Esophagus muscularis mucosa (tissue), 4 donors: ENCODE results near the gene RPS6KA1. TPM values are rescaled to one million over a fixed set of nuclear protein-coding genes. Genes with fewer than 3 reads are reported as not detected.
"Not testable (repeated sequence)": the region's sequence is repeated elsewhere in the genome, so short reads cannot be mapped to it uniquely, and the experiment has no call there.

Experiments
- DNase-seq: peaks from one replicate; pipeline ENCODE4 v3.0.0-alpha.2; 2017; ENCODE audit errors: extremely low spot score
- H3K27ac ChIP-seq, 4 donors: fragments of 200-600 bp; sonication (generic); replicated peaks in 1 of 4; 1 replicate in 3 of 4; 2 replicates in 1 of 4; pipeline ENCODE4 v1.5.1; 2016 to 2019; ENCODE audit warnings: mild to moderate bottlenecking in 1 of 4
- H3K27me3 ChIP-seq, 4 donors: fragments of 200-600 bp; sonication (generic); one replicate each; pipeline versions ENCODE4 v1.5.1 to v1.6.0; 2016 to 2019
- H3K36me3 ChIP-seq, 4 donors: fragments of 200-600 bp; sonication (generic); one replicate each; pipeline ENCODE4 v1.5.1; 2016 to 2019
- H3K4me1 ChIP-seq, 4 donors: fragments of 200-600 bp; sonication (generic); one replicate each; pipeline ENCODE4 v1.5.1; 2016 to 2019
- H3K4me3 ChIP-seq, 4 donors: fragments of 200-600 bp; sonication (generic); 1 replicate in 2 of 4; 2 replicates in 2 of 4; pipeline ENCODE4 v1.5.1; 2016 to 2019; ENCODE audit warnings: mild to moderate bottlenecking in 4 of 4, moderate library complexity in 1 of 4
- H3K9me3 ChIP-seq, 4 donors: fragments of 200-600 bp; sonication (generic); 1 replicate in 3 of 4; 2 replicates in 1 of 4; pipeline ENCODE4 v1.5.1; 2016 to 2019
- EP300 ChIP-seq: sonication (generic); formaldehyde crosslinking; IDR thresholded peaks from one replicate; pipeline ENCODE4 v1.6.1; 2017; ENCODE audit warnings: antibody characterized with exemption
- POLR2A ChIP-seq: fragments of 450-650 bp; IDR thresholded peaks from one replicate; pipeline ENCODE4 v1.6.1; 2017; ENCODE audit warnings: antibody characterized with exemption, moderate library complexity, mild to moderate bottlenecking, low read depth
- POLR2AphosphoS5 ChIP-seq, 2 donors: sonication (generic); formaldehyde crosslinking; IDR thresholded peaks; one replicate each; pipeline ENCODE4 v1.6.1; 2017; ENCODE audit warnings: antibody characterized with exemption in 2 of 2
- WGBS: methylation state at CpG from one replicate; pipeline ENCODE4 v1.1.5; 2018; 5-methylcytosine and 5-hydroxymethylcytosine counted together
- intact Hi-C: fragments of 100-400 bp; cut with DNase I; formaldehyde crosslinking; loops from one replicate; pipeline ENCODE4 v1.15.1; 2023
- total RNA-seq, 4 donors: library from RNA; depleted of rRNA; stranded (reverse); fragments of >200 nt; gene quantifications; one replicate each; pipeline versions ENCODE4 v1.1.0 to v1.2.1, GENCODE V29; 2016
- TF ChIP-seq, protein P1 (sequence below), 3 experiments: fragments of 200-600 bp in 2 of 3; fragments of 450-650 bp in 1 of 3; sonication (generic) in 2 of 3; IDR thresholded peaks; one replicate each; pipeline ENCODE4 v1.5.1; 2017 to 2019; ENCODE audit warnings: antibody characterized with exemption in 3 of 3, mild to moderate bottlenecking in 2 of 3, moderate library complexity in 1 of 3

Gene RPS6KA1
- total RNA-seq, 4 donors from 2014 or later = 7.0 to 16.7 (median 8.7) TPM

DNA sequence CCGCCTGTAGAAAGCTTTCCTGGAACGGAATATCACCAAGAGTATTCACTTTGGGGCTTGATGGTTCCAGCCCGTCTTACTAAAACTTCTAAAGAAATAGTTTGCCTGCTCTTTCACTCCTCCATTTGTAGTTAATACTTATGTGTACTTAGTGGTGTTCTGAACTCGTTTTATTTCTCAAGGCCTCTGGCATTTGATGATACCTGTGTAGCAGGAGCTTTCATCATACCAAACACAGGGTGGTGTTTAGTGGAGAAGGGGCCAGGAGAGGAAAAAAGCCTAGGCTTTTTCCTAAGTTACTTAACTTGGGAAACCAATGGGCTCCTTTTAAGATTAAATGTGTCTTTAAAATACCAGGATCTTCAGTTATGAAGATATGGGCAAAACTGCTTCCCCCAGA, 74.3 kb downstream of the RPS6KA1 start:
- WGBS = 72% methylated on average over 4 of the region's 4 CpGs
- Histone ChIP-seq H3K27me3 (no peaks in the 10 kb centered on the region), H3K9me3 (no peaks in the 10 kb centered on the region), H3K27ac (peak overlapping the region; percentile 51 to 66 (median 61)), H3K4me1 (peaks cover 0 to 29% (median 22%) of the 10 kb centered on the region in 4 donors), H3K4me3 (no peak overlapping the region), H3K36me3 (no peaks in the 10 kb centered on the region)
- intact Hi-C loops = loop anchor here (2.0 to 5.0 kb wide), 2 partner anchors 88 to 185 kb away; no protein-coding TSS in a partner anchor
- DNase-seq = no peak
- TF ChIP-seq POLR2A (no peak), POLR2AphosphoS5 (IDR thresholded peaks at IDR 0.05) (no peak), EP300 (no peak)
- TF ChIP-seq, protein P1, sequence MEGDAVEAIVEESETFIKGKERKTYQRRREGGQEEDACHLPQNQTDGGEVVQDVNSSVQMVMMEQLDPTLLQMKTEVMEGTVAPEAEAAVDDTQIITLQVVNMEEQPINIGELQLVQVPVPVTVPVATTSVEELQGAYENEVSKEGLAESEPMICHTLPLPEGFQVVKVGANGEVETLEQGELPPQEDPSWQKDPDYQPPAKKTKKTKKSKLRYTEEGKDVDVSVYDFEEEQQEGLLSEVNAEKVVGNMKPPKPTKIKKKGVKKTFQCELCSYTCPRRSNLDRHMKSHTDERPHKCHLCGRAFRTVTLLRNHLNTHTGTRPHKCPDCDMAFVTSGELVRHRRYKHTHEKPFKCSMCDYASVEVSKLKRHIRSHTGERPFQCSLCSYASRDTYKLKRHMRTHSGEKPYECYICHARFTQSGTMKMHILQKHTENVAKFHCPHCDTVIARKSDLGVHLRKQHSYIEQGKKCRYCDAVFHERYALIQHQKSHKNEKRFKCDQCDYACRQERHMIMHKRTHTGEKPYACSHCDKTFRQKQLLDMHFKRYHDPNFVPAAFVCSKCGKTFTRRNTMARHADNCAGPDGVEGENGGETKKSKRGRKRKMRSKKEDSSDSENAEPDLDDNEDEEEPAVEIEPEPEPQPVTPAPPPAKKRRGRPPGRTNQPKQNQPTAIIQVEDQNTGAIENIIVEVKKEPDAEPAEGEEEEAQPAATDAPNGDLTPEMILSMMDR (IDR thresholded peaks at IDR 0.05) = no peak

DNA sequence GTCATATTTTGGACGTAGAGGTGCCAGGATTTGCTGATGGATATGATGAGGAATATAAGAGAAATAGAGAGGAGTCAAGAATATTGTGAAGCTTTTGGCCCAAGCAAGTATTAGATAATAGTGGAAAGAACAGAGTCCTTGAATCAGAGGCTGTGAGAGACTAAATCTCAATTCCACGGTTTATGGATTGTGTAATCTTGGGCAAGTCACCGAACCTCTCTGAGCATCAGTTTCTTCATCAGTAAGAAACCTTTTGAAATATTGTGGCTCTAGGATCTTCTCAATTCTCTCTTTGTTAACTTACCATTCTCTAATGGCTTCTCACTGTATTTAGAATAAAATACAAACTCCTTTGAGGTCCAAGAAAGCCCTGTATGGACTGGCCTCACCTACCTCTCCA, 77.6 kb downstream of the RPS6KA1 start:
- no peak for DNase-seq
- Histone ChIP-seq H3K4me1 (peaks cover 0 to 29% (median 22%) of the 10 kb centered on the region in 4 donors), H3K27ac (no peak overlapping the region), H3K9me3 (no peaks in the 10 kb centered on the region), H3K4me3 (no peak overlapping the region), H3K27me3 (no peaks in the 10 kb centered on the region), H3K36me3 (no peaks in the 10 kb centered on the region)
- WGBS = 77% methylated on average over 3 of the region's 3 CpGs
- TF ChIP-seq EP300 (no peak), POLR2AphosphoS5 (IDR thresholded peaks at IDR 0.05) (no peak), POLR2A (no peak)
- TF ChIP-seq, protein P1 (IDR thresholded peaks at IDR 0.05) = no peak
- intact Hi-C loops = no loop called here

DNA sequence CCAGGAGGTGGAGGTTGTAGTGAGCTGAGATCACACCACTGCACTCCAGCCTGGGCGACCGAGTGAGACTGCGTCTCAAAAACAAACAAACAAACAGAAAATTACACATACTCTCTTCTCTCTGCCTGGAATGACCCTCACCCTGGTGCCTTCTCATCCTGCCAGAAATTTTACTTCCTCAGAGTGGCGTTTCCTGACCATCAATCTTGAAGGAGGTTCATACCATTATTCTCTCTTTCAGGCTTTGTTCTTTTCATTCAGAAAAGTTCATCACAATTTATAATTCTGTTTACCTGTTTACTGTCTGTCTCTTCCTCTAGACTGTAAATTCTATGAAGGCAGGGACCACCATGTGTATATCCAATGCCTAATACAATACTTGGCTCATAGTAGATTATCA, 79.3 kb downstream of the RPS6KA1 start:
- Histone ChIP-seq H3K9me3 (no peaks in the 10 kb centered on the region), H3K4me1 (peaks cover 0 to 13% (median 7%) of the 10 kb centered on the region in 4 donors), H3K36me3 (no peaks in the 10 kb centered on the region), H3K27me3 (no peaks in the 10 kb centered on the region), H3K4me3 (no peak overlapping the region), H3K27ac (no peak overlapping the region)
- DNase-seq = no peak
- WGBS = 54% methylated on average over 4 of the region's 4 CpGs
- intact Hi-C loops = no loop called here
- TF ChIP-seq POLR2A (no peak), EP300 (no peak), POLR2AphosphoS5 (IDR thresholded peaks at IDR 0.05) (no peak)
- TF ChIP-seq, protein P1 (IDR thresholded peaks at IDR 0.05) = no peak

DNA sequence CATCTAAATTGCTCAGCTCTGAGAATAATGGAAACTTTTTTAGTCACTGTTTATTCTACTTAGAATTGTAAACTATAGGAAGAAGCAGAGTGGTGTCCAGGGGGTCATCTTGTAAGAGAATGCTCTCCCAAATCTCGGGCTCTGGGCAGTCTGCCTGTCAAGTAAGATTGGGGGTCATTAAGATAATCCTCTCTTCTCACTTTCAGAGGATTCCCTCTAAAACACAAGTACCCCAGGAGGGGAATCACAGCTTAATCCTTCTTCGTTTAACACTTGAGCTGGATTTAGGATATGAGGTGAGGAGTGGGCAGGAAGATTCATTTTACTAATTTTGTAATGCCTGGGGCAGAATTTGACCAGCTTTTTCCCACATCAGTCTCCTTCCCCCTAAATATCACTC, 81.2 kb downstream of the RPS6KA1 start:
- Histone ChIP-seq H3K4me1 (no peaks in the 10 kb centered on the region), H3K36me3 (no peaks in the 10 kb centered on the region), H3K4me3 (no peak overlapping the region), H3K27me3 (no peaks in the 10 kb centered on the region), H3K27ac (no peak overlapping the region), H3K9me3 (no peaks in the 10 kb centered on the region)
- no peak for DNase-seq
- WGBS = 45% methylated on average over 2 of the region's 2 CpGs
- TF ChIP-seq POLR2A = no peak
- TF ChIP-seq, protein P1 (IDR thresholded peaks at IDR 0.05) = no peak
- no peak for TF ChIP-seq EP300
- no peak for TF ChIP-seq POLR2AphosphoS5 (IDR thresholded peaks at IDR 0.05)
- intact Hi-C loops = no loop called here

DNA sequence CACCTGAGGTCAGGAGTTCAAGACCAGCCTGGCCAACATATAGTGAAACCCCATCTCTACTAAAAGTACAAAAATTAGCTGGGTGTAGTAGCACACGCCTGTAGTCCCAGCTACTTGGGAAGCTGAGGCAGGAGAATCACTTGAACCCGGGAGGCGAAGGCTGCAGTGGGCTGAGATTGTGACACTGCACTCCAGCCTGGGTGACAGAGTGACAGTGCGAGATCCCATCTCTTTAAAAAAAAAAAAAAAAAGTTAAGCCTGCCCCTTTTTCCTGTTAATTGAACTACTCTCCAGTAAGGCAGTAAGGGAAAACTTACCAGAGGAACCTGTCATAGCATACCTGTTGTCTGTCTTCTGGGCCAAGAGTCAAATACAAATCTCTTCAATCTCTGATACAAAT, 83.1 kb downstream of the RPS6KA1 start:
- H3K4me3 ChIP-seq, DNase-seq, H3K9me3 ChIP-seq, H3K36me3 ChIP-seq, H3K4me1 ChIP-seq, H3K27ac ChIP-seq, intact Hi-C loops, H3K27me3 ChIP-seq: not testable (repeated sequence)
- 80% methylated on average over 4 of the region's 4 CpGs for WGBS
